Spinal cord (tissue), 10 donors: ENCODE measurements around the gene PRKAB1. TPM values are rescaled to one million over a fixed set of nuclear protein-coding genes. Genes with fewer than 3 reads are reported as not detected.

Experiments
- DNase-seq, 6 donors: peaks; one replicate each; pipeline versions ENCODE4 v3.0.0 to v3.0.0-alpha.2; 2013 to 2015; ENCODE audit warnings: low spot score in 6 of 6, low read depth in 4 of 6
- H3K27ac ChIP-seq: one replicate; pipeline ENCODE4 v1.5.1; 2013; ENCODE audit warnings: low read depth, low read length, control low read depth
- H3K27me3 ChIP-seq: one replicate; pipeline ENCODE4 v1.6.1; 2013; ENCODE audit warnings: low read length; ENCODE audit not compliant: control insufficient read depth, insufficient read depth
- H3K36me3 ChIP-seq: one replicate; pipeline ENCODE4 v1.6.1; 2013; ENCODE audit warnings: low read length; ENCODE audit not compliant: control insufficient read depth, insufficient read depth
- H3K4me1 ChIP-seq: one replicate; pipeline ENCODE4 v1.6.1; 2013; ENCODE audit warnings: low read length; ENCODE audit not compliant: control insufficient read depth, insufficient read depth
- H3K4me3 ChIP-seq: one replicate; pipeline ENCODE4 v1.5.1; 2013; ENCODE audit warnings: low read depth, low read length, control low read depth
- H3K9me3 ChIP-seq: one replicate; pipeline ENCODE4 v1.6.1; 2013; ENCODE audit warnings: low read length; ENCODE audit not compliant: control insufficient read depth, insufficient read depth
- WGBS: methylation state at CpG from one replicate; pipeline ENCODE4 v1.1.5; 2013; ENCODE audit warnings: missing lambda C conversion rate; ENCODE audit not compliant: insufficient coverage; 5-methylcytosine and 5-hydroxymethylcytosine counted together
- polyA plus RNA-seq, 2 donors: library from polyadenylated mRNA; unstranded; fragments of 120-200 nt; gene quantifications; one replicate each; pipeline ENCODE4 v1.2.1, GENCODE V29; 2013; ENCODE audit not compliant: insufficient read length in 2 of 2
- total RNA-seq, 2 donors: library from RNA; depleted of rRNA in 1 of 2; stranded (reverse); fragments of 120-200 nt in 1 of 2; fragments of >200 nt in 1 of 2; gene quantifications; one replicate each; pipeline versions ENCODE4 v1.2.3 to v1.2.4, GENCODE V29; 2013 to 2014
- donor health status: healthy.

The PRKAB1 gene
- total and polyA plus RNA-seq, 4 donors: 17.4 to 41.2 (median 27.2) TPM

DNA sequence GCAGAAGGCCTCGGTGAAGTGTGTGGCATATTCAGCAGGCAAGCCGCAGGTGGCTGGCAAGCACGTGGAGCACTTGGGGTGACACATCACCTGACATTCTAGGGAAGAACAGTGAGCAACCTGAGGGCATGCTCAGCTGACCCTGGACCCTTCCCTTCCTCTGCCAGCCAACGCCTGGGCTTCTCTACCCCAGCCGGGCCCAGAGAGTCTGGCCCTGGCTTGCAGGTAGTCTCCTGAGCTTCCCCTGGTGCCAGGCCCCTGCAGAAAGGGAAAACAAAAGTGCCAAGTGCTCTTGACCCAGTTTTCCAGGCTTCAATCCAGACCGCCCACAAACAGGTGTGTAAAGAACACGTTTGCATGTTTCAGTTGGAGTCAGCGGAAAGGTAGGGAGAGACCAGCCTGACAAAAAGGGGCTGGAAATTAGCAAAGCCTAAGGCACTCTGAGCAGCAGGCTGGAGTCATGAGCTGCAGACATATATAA, 45.7 kb downstream of the PRKAB1 start:
- Histone ChIP-seq H3K27me3 (no peaks in the 10 kb centered on the region), H3K36me3 (peaks cover 53% of the 10 kb centered on the region), H3K27ac (no peak overlapping the region), H3K4me3 (no peak overlapping the region), H3K4me1 (no peaks in the 10 kb centered on the region), H3K9me3 (no peaks in the 10 kb centered on the region)
- DNase-seq: no peak
- WGBS: 97% methylated on average over 7 of the region's 8 CpGs

- H3K36me3 ChIP-seq: peaks cover 51% of the 10 kb centered on the region
- 100% methylated on average over 1 of the region's 4 CpGs for WGBS
- H3K27me3 ChIP-seq: no peaks in the 10 kb centered on the region
- DNase-seq: no peak
- H3K4me3 ChIP-seq: no peak overlapping the region
- H3K9me3 ChIP-seq: no peaks in the 10 kb centered on the region
- no peaks in the 10 kb centered on the region for H3K4me1 ChIP-seq
- no peak overlapping the region for H3K27ac ChIP-seq
Observed at GRCh38 chr12:119714614-119715267, 46.8 kb downstream of the PRKAB1 start.

- H3K4me1 ChIP-seq: no peaks in the 10 kb centered on the region
- no peak overlapping the region for H3K27ac ChIP-seq
- WGBS: 100% methylated on average over 1 of the region's 3 CpGs
- no peak overlapping the region for H3K4me3 ChIP-seq
- DNase-seq: no peak
- peaks cover 46% of the 10 kb centered on the region for H3K36me3 ChIP-seq
- H3K9me3 ChIP-seq: no peaks in the 10 kb centered on the region
- H3K27me3 ChIP-seq: no peaks in the 10 kb centered on the region
Observed at GRCh38 chr12:119715268-119715620, 47.3 kb downstream of the PRKAB1 start.

DNA sequence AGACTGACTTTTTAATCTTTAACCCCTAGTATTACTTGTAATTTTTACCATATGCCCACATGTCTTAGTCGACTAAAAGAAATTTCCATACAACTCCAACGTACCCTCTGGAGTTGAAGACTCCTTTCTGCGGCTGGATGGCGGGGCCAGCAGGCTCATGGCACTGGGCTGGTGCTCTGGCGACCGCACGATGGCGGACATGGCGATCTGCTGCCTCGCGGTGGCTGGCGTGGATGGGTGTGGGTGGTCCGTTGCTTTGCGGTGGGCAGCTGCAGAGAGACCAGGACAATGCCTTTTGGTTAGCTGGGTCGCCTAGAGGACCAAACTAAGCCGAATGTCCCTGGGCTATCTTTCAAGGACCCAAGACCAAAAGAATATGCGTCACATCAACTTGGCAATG, 50.2 kb downstream of the PRKAB1 start:
- WGBS: 99% methylated on average over 17 of the region's 17 CpGs
- H3K9me3 ChIP-seq: no peaks in the 10 kb centered on the region
- no peak overlapping the region for H3K4me3 ChIP-seq
- no peaks in the 10 kb centered on the region for H3K4me1 ChIP-seq
- no peak for DNase-seq
- H3K36me3 ChIP-seq: peaks cover 27% of the 10 kb centered on the region
- H3K27ac ChIP-seq: no peak overlapping the region
- no peaks in the 10 kb centered on the region for H3K27me3 ChIP-seq

GRCh38 chr12:119720349-119720748, 52.4 kb downstream of the PRKAB1 start:
- H3K27ac ChIP-seq: no peak overlapping the region

DNA sequence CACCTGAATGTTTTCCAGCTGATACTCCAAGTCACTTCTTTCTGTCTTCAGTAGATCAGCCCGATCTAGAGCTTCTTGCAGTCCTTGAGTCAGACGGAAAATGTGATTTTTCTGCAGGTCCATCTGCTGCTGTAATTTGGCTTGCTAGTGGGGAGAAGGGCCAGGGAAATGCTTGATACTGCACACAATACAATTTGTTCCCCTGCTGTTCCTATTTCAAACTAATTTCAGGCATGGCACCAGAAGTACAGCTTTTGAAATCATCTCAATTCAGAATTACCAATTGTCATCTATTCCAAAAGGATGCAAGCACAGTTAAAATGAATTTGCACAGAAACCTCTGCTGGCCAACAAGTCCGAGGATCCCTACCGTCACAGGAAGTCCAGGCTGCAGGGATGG, 53.4 kb downstream of the PRKAB1 start:
- H3K4me3 ChIP-seq: no peak overlapping the region
- no peak overlapping the region for H3K27ac ChIP-seq
- H3K27me3 ChIP-seq: no peaks in the 10 kb centered on the region
- H3K9me3 ChIP-seq: no peaks in the 10 kb centered on the region
- peak in 2 of 6 donors; percentile 8 to 23 for DNase-seq
- H3K36me3 ChIP-seq: peaks cover 21% of the 10 kb centered on the region
- 75% methylated on average over 2 of the region's 4 CpGs for WGBS
- H3K4me1 ChIP-seq: no peaks in the 10 kb centered on the region

More at GRCh38 chr12:119720349-119720748, 52.4 kb downstream of the PRKAB1 start:
- Histone ChIP-seq H3K27me3 (no peaks in the 10 kb centered on the region), H3K9me3 (no peaks in the 10 kb centered on the region), H3K36me3 (peaks cover 24% of the 10 kb centered on the region), H3K4me3 (no peak overlapping the region), H3K4me1 (no peaks in the 10 kb centered on the region)
- no peak for DNase-seq

- no peak overlapping the region for H3K4me3 ChIP-seq
- H3K9me3 ChIP-seq: no peaks in the 10 kb centered on the region
- peaks cover 18% of the 10 kb centered on the region for H3K36me3 ChIP-seq
- no peak for DNase-seq
- H3K27me3 ChIP-seq: no peaks in the 10 kb centered on the region
- no peak overlapping the region for H3K27ac ChIP-seq
- no CpG with 5 or more reads among the region's 4 CpGs for WGBS
- H3K4me1 ChIP-seq: no peaks in the 10 kb centered on the region
Observed at GRCh38 chr12:119725523-119725922, 57.6 kb downstream of the PRKAB1 start.

DNA sequence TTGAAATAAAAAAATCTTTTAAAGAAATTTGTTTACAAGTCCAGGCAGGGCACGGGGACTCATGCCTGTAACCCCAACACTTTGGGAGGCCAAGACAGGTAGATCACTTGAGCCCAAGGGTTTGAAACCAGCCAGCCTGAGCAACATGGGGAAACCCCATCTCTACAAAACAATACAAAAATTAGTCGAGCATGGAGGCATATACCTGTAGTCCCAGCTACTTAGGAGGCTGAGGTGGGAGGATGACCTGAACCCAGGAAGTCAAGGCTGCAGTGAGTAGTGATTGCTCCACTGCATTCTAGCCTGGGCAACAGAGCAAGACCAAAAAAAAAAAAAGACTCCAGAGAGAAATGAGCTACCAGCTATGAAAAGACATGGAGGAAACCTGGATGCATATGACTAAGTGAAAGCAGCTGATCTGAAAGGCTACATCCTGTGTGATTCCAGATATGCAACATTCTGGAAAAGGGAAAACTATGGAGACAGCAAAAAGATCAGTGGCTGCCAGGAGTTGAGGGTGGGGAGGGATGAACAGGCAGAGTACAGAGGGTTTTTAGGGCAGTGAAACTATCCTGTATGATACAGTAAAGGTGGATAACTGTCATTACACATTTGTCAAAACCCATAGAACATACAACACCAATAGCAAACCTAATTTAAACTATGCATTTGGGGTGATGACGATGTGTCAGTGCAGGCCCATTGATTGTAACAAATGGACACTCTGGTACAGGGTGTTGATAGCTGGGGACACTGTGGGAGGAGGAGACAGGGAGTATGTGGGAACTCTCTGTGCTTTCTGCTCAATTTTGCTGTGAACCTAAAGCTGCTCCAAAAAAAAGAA, 59.9 kb downstream of the PRKAB1 start:
- no peaks in the 10 kb centered on the region for H3K9me3 ChIP-seq
- H3K4me3 ChIP-seq: no peak overlapping the region
- no peak for DNase-seq

DNA sequence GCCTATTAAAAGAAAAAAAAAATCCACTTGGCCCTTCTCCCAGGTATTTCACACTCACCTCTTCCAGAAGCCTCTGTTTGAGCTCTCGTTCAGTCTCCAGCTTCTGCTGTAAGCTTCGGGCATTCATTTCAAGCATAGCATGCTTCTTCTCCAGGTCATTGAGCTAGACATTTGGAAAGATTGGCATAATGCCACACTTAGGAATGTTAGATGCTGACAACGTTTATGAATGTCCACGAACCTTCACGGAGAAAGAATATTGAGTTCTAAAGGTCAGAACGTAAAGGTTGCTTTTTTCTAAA, 60.5 kb downstream of the PRKAB1 start:
- H3K36me3 ChIP-seq: peaks cover 17% of the 10 kb centered on the region
- no peak overlapping the region for H3K27ac ChIP-seq
- H3K4me3 ChIP-seq: no peak overlapping the region
- H3K27me3 ChIP-seq: no peaks in the 10 kb centered on the region
- WGBS: 100% methylated on average over 1 of the region's 6 CpGs
- no peaks in the 10 kb centered on the region for H3K4me1 ChIP-seq
- no peaks in the 10 kb centered on the region for H3K9me3 ChIP-seq
- peak in 1 of 6 donors; percentile 54 for DNase-seq

More for the DNA sequence above, 59.9 kb downstream of the PRKAB1 start:
- peaks cover 14% of the 10 kb centered on the region for H3K36me3 ChIP-seq
- H3K4me1 ChIP-seq: no peaks in the 10 kb centered on the region
- no peak overlapping the region for H3K27ac ChIP-seq
- H3K27me3 ChIP-seq: no peaks in the 10 kb centered on the region
- no CpG with 5 or more reads among the region's 3 CpGs for WGBS

DNA sequence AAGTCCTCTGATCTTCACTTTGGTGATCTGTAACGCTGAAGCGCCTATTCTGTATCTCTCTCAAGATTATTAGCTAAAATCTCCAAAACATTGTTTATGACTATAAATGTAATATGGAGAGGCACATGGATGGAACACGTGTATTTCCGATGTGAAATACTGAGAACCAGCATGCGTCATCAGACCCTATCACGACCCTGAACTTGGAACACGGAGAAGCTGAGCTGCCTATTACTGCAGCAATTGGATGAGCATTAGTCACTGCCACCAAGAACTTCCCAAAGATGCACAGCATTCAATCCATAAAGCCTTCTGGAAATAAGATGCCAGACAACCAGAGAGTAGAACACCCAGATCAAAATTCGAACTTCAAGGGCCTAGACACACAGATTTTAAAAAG, 61.9 kb downstream of the PRKAB1 start:
- no peaks in the 10 kb centered on the region for H3K4me1 ChIP-seq
- H3K36me3 ChIP-seq: peaks cover 30% of the 10 kb centered on the region
- DNase-seq: no peak
- no peak overlapping the region for H3K4me3 ChIP-seq
- WGBS: 96% methylated on average over 5 of the region's 8 CpGs
- no peaks in the 10 kb centered on the region for H3K27me3 ChIP-seq
- H3K27ac ChIP-seq: no peak overlapping the region
- H3K9me3 ChIP-seq: no peaks in the 10 kb centered on the region
